HCT116 (cell line): Measurements from ENCODE around the gene CC2D2B. TPM values are rescaled to one million over a fixed set of nuclear protein-coding genes. Genes with fewer than 3 reads are reported as not detected.

ENCODE experiments used
- ATAC-seq: fragments of 200-7000 bp; cut with Tn5 transposase; 2 replicates; pipeline ENCODE4 v1.9.1; 2020; ENCODE audit warnings: mild to moderate bottlenecking, moderate library complexity
- BruUV-seq: library from RNA; stranded (reverse); fragments of 400-500 nt; replicated peaks from 2 replicates; lab custom pipeline; 2021; lab: Mats Ljungman, UMichigan
- CTCF ChIA-PET: fragments of 300-600 bp; sonication (Branson Sonifier 250); formaldehyde crosslinking; loops from one replicate; lab custom pipeline; 2021; ENCODE audit warnings: antibody characterized with exemption; lab: Charles Lee
- POLR2A ChIA-PET: fragments of 300-600, 350-600 bp; sonication (Branson Sonifier 250); formaldehyde crosslinking; loops from one replicate; lab custom pipeline; 2021; ENCODE audit warnings: antibody characterized with exemption; lab: Charles Lee
- RAD21 ChIA-PET, 2 experiments: fragments of 300-600 bp; sonication (Branson Sonifier 250); formaldehyde crosslinking; loops; one replicate each; lab custom pipeline; 2023; ENCODE audit warnings: low total read pairs in 2 of 2; ENCODE audit not compliant: uncharacterized antibody in 2 of 2, unreplicated experiment in 2 of 2, low non-redundant PET in 1 of 2; lab: Charles Lee
- DNase-seq: peaks from one replicate; pipeline ENCODE4 v3.0.0-alpha.2; 2010; ENCODE audit warnings: low read depth, low spot score
- H2AFZ ChIP-seq: fragments of 200-600 bp; shearing (Covaris generic), sonication (generic); 2 replicates; pipeline ENCODE4 v1.6.1; 2017; ENCODE audit warnings: low read depth, mixed run types, mixed read lengths, antibody characterized with exemption, low read length; ENCODE audit not compliant: poor library complexity, severe bottlenecking
- H3K27ac ChIP-seq: 2 replicates; pipeline ENCODE4 v1.5.1; 2012; ENCODE audit warnings: low read depth, low read length
- H3K27me3 ChIP-seq: fragments of 200-600 bp; sonication (generic); 2 replicates; pipeline ENCODE4 v1.6.1; 2016; ENCODE audit warnings: mixed run types, low read length, mixed read lengths; ENCODE audit not compliant: insufficient read depth
- H3K36me3 ChIP-seq, 2 experiments: fragments of 200-500 bp in 1 of 2; fragments of 200-600 bp in 1 of 2; sonication (Bioruptor generic) in 1 of 2; sonication (generic) in 1 of 2; 2 replicates each; pipeline versions ENCODE4 v1.5.1 to v1.6.1; 2014 to 2016; ENCODE audit warnings: low read length in 2 of 2, inconsistent platforms in 1 of 2, mixed read lengths in 1 of 2, mixed run types in 1 of 2; ENCODE audit not compliant: insufficient read depth in 2 of 2, control insufficient read depth in 1 of 2
- H3K4me1 ChIP-seq, 2 experiments: fragments of 200-600 bp in 1 of 2; sonication (generic) in 1 of 2; 2 replicates each; pipeline versions ENCODE4 v1.5.1 to v1.6.1; 2012 to 2017; ENCODE audit warnings: low read length in 2 of 2, inconsistent platforms in 1 of 2, mild to moderate bottlenecking in 1 of 2, mixed read lengths in 1 of 2, mixed run types in 1 of 2, moderate library complexity in 1 of 2; ENCODE audit not compliant: insufficient read depth in 2 of 2, control insufficient read depth in 1 of 2
- H3K4me2 ChIP-seq: fragments of 200-600 bp; sonication (generic); 2 replicates; pipeline ENCODE4 v1.6.1; 2017; ENCODE audit warnings: mixed run types, low read length, mixed read lengths
- H3K4me3 ChIP-seq, 2 experiments: fragments of 200-600 bp in 1 of 2; sonication (generic) in 1 of 2; replicated peaks in 1 of 2; 2 replicates each; pipeline ENCODE4 v1.5.1; 2011 to 2016; ENCODE audit warnings: low read length in 2 of 2, control low read depth in 1 of 2, low read depth in 1 of 2, mild to moderate bottlenecking in 1 of 2, mixed read lengths in 1 of 2, mixed run types in 1 of 2
- H3K79me2 ChIP-seq: fragments of 200-600 bp; sonication (generic); 2 replicates; pipeline ENCODE4 v1.6.1; 2017; ENCODE audit warnings: mild to moderate bottlenecking, mixed run types, low read length, moderate library complexity, mixed read lengths; ENCODE audit not compliant: insufficient read depth
- H3K9ac ChIP-seq: fragments of 200-600 bp; sonication (generic); 2 replicates; pipeline ENCODE4 v1.6.1; 2016; ENCODE audit warnings: low read length, mixed read lengths
- H3K9me2 ChIP-seq: fragments of 200-600 bp; sonication (generic), shearing (Covaris generic); 2 replicates; pipeline ENCODE4 v1.6.1; 2017; ENCODE audit warnings: mixed run types, mild to moderate bottlenecking, moderate library complexity; ENCODE audit not compliant: insufficient read depth
- H3K9me3 ChIP-seq, 2 experiments: fragments of 200-500 bp in 1 of 2; fragments of 200-600 bp in 1 of 2; sonication (Bioruptor generic) in 1 of 2; sonication (generic) in 1 of 2; 2 replicates each; pipeline ENCODE4 v1.6.1; 2014 to 2017; ENCODE audit warnings: low read length in 2 of 2, mixed read lengths in 2 of 2, inconsistent platforms in 1 of 2, low read depth in 1 of 2, mild to moderate bottlenecking in 1 of 2, mixed run types in 1 of 2, moderate library complexity in 1 of 2; ENCODE audit not compliant: control insufficient read depth in 1 of 2, insufficient read depth in 1 of 2
- H4K20me1 ChIP-seq: fragments of 200-600 bp; sonication (generic), shearing (Covaris generic); 2 replicates; pipeline ENCODE4 v1.6.1; 2017; ENCODE audit warnings: mixed run types, mild to moderate bottlenecking, moderate library complexity; ENCODE audit not compliant: insufficient read depth
- CBX3 ChIP-seq: IDR thresholded peaks from 2 replicates; pipeline ENCODE4 v1.6.1; 2012; ENCODE audit warnings: low read depth
- FOSL1 ChIP-seq: IDR thresholded peaks from 2 replicates; pipeline ENCODE4 v1.6.1; 2012; ENCODE audit warnings: low read depth
- MAX ChIP-seq: IDR thresholded peaks from 2 replicates; pipeline ENCODE4 v1.6.1; 2012
- POLR2A ChIP-seq: IDR thresholded peaks from 2 replicates; pipeline ENCODE4 v1.7.0; 2011; ENCODE audit warnings: borderline replicate concordance; ENCODE audit not compliant: insufficient read depth, insufficient read length; ENCODE audit errors: extremely low read depth
- POLR2AphosphoS5 ChIP-seq: IDR thresholded peaks from 2 replicates; pipeline ENCODE4 v1.6.1; 2011; ENCODE audit warnings: mild to moderate bottlenecking, low read depth, low read length, moderate library complexity
- RAD21 ChIP-seq: IDR thresholded peaks from 2 replicates; pipeline ENCODE4 v1.6.1; 2012; ENCODE audit warnings: low read depth, mild to moderate bottlenecking
- REST ChIP-seq: IDR thresholded peaks from 2 replicates; pipeline ENCODE4 v1.6.1; 2012; ENCODE audit warnings: low read depth
- SRF ChIP-seq: IDR thresholded peaks from 2 replicates; pipeline ENCODE4 v1.6.1; 2012; ENCODE audit warnings: low read depth
- ZFX ChIP-seq: fragments of 450-650 bp; IDR thresholded peaks from 2 replicates; pipeline ENCODE4 v1.6.1; 2017
- intact Hi-C: fragments of 100-400 bp; cut with micrococcal nuclease; formaldehyde crosslinking; loops from 2 replicates; pipeline ENCODE4 v1.10.0; 2022
- total RNA-seq: library from RNA; stranded (reverse); gene quantifications from one replicate; pipeline ENCODE4 v1.2.1, GENCODE V29; 2021; ENCODE audit not compliant: unreplicated experiment

The CC2D2B gene
- total RNA-seq, 1 experiment from 2014 or later, result 0.20 TPM

GRCh38 chr10:96038476-96039387 is 131.0 kb downstream of the CC2D2B start:
- Histone ChIP-seq H3K36me3 (no peaks in the 10 kb centered on the region), H3K4me1 (peaks cover 0 to 9% of the 10 kb centered on the region in 2 experiments; a peak in 3 of 4 replicates), H2AFZ (no peak overlapping the region), H3K27ac (no peak overlapping the region), H3K9ac (no peak overlapping the region), H4K20me1 (no peaks in the 10 kb centered on the region), H3K79me2 (no peaks in the 10 kb centered on the region), H3K4me2 (no peak overlapping the region), H3K9me2 (no peaks in the 10 kb centered on the region), H3K4me3 (no peak overlapping the region), H3K9me3 (no peaks in the 10 kb centered on the region), H3K27me3 (no peaks in the 10 kb centered on the region)
- DNase-seq (no peak), ATAC-seq (no peak)
- RAD21 ChIA-PET, result no interaction called here
- intact Hi-C loops, result no loop called here
- TF ChIP-seq CBX3 (no peak), RAD21 (no peak), REST (no peak), POLR2AphosphoS5 (no peak), SRF (no peak), MAX (no peak), FOSL1 (no peak), ZFX (no peak), POLR2A (no peak)
- CTCF ChIA-PET, result no interaction called here
- POLR2A ChIA-PET, result interaction anchor here (0.7 kb wide), 1 partner anchor 92 kb away, joined by 3 read pairs; the partner anchor contains the start of gene ZNF518A
- BruUV-seq, result no TSS peak
